NK-92 (cell line): ENCODE measurements around the gene USP22.
"Not testable (repeated sequence)": the region's sequence is repeated elsewhere in the genome, so short reads cannot be mapped to it uniquely, and the experiment has no call there.

ENCODE experiments used
- DNase-seq: peaks from one replicate; lab custom pipeline; 2025; ENCODE audit not compliant: unreplicated experiment; lab: John Stamatoyannopoulos, UW

Gene USP22

DNA sequence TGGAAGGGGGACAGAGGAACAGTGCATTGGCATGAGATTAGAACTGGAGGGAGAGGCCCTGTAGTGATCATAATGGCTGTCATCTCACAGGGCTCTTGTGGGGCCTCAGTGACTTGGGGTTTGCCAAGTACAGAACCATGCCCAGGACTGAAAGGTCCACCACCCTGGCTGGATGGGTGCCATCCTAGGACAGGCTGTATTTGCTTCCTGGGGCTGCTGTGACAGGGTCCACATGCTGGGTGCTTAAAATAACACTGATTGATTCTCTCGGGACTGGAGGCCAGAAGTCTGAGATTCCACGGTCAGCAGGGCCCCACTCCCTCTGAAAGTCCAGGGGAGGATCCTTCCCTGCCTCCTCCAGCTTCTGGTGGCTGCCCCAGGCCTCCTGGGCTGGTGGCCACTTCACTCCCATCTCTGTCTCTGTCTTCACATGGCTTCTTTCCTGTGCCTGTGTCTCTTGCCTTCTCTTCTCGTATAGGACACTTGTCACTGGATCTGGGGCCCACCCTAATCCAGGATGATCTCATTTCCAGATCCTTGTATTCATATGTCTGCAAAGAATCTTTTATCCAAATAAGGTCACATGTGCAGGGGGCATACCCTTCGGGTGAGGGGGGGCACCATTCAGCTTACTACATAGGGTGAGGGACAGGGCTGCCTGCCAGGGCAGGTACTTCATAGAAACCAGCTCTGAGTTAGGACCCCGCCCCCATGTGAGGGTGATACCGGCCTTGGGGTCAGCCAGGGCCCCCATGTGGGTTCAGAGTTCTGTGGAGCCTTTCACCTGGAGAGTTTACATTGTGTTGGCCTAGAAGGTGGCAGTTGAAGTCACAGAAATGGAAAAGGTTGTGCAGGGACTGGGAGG lies 52.6 kb downstream of the USP22 start:
- DNase-seq = no peak

DNA sequence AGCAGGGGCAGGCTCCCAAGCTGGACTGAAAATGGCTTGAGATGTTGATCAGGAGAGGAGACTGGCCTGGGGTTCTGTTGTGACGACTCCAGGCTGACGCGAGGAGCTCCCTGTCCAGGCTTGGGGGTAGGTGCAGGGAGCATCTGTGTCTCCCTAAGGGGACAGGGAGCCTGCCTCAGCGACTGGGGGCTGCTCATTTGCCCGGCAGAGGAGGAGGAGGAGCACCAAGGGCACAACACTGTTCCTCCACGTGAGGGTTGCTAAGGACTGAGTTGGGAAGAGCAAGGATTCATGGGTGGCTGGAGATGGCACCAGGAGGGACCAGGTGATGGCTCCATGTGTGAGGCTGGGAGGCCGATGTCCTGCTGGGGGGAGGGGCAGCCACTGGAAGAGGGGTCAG lies 53.3 kb downstream of the USP22 start:
- no peak for DNase-seq

DNA sequence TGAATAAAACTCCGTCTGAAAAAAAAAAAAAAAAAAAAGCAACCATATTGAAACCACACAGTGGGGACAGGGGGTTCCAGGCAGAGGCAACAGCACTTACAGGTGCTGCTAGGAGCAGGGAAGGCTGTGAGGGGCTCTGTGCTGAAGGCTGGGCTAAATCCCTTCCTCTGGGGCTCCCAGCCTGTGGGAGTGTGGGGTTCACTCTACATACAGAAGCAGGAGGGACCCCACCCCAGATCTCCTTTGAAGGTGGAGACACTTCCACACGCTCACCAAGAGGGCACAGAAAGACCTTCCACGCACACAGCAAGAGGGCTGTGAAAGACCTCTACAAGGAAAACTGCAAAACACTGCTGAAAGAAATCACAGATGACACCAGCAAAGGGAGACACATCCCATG lies 53.9 kb downstream of the USP22 start:
- no peak for DNase-seq

DNA sequence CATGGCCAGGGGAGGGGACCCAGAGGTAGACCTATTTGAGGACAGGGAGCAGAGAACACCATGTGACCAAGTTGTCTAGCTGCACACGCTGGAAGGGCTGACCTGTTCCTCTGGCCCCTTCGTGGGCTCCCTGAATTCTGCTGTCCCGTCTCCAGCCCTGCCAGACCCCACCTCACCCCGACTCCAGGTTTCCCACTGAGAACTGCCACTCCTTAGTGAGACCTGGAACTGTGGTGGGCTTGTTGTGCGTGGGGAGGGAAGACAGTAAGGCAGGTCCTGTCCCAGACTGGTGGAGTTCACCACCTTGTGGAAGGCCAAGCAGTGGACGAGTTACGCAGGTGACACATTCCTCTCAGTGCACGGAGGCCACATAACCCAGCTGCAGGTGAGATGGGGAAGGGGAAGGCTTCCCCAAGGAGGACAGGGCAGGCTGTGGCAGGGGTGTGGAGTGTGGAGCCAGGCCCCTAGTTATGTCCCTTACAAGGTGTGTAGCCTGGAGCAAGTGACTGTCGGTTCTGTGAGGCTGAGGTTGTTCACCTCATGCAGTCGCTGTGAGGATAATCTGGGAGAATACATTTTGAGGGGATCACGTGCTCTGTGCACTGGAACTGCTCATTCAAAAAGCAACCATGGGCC lies 54.7 kb downstream of the USP22 start:
- DNase-seq = no peak

DNA sequence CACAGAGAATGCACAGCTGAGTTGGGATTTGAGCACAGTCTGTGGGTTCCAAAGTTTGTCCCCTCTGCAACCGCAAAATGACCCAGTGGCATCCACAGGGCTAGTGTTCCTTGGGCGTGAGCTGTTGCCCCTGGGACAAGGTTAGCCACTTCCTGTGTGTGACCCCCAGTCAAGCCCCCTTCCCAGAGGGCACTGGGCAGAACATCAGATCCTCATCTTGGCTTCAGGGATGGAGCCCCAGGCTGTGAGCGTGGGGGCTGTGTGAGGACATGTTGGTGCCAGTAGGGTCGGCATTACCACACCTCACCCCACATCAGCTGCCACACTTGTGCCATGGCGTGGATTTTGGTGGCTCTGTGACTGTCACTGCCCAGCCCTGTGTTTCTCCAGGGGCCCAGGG lies 55.3 kb downstream of the USP22 start:
- DNase-seq = no peak

DNA sequence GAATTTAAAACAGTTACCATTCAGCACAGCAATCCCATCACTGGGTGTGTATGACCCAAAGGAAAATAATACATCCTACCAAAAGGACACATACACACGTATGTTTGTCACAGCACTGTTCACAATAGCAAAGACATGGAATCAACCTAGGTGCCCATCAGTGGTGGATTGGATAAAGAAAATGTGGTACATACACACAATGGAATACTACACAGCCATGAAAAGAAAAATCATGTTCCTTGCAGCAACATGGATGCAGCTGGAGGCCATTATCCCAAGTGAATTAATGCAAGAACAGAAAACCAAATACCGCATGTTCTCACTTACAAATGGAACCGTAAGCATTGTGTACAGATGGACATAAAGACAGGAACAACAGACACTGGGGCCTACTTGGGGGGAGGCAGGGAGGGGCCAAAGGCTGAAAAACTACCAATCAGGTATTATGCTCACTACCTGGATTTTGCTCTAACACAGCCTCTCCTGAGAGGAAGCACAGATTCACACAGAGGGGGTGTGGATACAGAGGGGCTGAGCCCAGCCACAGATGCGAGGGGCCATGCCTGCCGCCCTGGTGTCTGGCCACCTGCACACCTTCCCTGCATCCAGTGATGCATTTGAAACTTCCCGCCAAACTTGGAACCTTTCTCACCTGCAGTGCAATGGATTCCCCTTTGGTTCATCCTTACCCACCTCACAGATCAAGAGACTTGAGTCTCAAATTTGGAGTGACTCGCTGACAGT lies 55.9 kb downstream of the USP22 start:
- DNase-seq = no peak

DNA sequence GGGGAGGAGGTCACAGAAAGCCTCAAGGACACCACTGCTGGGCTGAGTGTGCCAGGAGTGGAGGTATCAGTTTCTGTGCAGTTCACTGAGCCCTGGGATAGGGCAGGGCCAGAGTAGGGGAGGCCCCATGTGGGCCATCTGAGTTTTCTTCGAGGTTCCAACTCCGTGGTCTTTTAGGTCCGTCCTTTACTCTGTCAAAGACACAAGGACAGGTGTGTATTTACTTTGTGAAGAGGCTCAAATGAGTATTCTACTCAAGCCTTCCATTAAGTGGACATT lies 59.5 kb downstream of the USP22 start:
- no peak for DNase-seq

DNA sequence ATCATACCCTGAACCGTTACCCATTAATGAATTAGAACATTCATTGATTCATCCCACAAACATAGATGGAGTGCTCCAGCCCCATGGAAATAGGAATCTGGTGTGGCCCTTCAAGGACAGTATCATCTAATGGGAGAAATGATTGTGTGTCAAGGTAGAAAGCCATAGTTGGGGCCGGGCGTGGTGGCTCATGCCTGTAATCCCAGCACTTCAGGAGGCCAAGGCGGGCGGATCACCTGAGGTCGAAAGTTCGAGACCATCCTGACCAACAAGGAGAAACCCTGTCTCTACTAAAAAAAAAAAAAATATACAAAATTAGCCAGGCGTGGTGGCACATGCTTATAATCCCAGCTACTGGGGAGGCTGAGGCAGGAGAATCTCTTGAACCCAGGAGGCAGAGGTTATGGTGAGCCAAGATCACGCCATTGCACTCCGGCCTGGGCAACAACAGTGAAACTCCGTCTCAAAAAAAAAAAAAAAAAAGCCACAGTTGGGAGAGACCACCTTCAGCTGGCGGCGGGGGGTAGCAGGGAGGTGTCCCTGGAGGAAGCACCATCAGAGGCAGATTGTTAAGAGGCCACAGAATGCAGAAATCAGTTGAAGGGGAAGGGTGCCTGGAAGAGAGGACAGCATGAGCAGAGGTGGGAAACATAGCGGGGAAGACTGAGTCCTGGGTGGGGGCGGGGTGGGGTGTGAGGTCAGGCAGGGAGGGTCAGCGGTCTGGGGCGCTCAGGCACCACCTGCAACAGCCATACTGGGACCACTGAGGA lies 60.0 kb downstream of the USP22 start:
- no peak for DNase-seq

DNA sequence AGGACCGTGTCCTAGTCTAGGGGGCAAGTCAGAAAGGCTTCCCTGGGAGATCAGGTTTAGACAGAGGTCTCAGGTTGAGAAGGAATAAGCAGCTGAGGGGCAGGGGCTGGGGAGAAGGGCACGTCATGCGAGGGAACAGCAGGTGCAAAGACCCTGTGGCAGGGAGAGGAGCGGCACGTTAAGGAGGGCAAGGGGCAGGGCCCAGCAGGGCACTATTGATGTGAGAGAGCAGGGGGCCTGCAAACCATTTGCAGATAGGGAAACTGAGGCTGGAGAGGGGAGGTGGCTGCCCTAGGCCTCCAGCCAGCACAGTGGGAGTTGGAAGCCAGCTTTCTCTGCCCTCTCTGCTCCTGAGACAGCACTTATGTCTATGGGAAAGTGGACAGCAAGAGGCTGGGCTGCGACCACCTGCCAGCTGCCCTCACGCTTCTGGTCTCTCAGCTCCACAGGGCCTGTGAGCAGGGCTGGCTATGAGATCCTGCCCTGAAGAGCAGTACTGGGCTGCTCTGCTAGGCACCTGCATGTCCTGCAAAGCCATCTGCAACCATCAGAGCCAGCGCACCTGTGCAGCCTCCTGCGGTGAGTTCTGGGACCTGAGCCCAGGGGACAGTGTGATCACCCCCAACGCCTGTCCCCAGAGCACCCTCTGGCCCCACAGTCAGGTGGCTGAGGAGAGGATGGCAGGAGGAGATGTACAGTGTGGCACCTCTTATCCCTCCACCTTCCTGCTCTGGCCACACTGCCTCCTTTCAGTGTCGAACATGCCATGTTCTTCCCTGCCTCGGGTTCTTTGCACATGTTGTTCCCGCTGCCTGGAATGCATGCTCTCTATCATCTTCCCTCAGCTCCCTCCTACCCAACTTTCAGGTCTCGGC lies 61.5 kb downstream of the USP22 start:
- DNase-seq = no peak

DNA sequence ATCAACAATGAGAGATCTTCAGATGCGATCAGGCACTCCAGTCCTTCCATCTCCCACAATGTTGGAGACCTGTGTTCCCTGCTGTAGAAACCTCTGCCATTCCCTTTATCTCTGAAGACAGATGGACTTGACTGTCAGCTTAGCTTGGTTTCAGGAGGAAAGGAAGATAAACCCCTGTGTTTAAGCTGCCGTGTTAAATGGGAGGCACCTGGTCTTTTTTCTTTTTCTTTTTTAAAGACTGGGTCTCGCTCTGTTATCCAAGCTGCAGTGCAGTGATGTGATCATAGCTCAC lies 63.1 kb downstream of the USP22 start:
- no peak for DNase-seq

DNA sequence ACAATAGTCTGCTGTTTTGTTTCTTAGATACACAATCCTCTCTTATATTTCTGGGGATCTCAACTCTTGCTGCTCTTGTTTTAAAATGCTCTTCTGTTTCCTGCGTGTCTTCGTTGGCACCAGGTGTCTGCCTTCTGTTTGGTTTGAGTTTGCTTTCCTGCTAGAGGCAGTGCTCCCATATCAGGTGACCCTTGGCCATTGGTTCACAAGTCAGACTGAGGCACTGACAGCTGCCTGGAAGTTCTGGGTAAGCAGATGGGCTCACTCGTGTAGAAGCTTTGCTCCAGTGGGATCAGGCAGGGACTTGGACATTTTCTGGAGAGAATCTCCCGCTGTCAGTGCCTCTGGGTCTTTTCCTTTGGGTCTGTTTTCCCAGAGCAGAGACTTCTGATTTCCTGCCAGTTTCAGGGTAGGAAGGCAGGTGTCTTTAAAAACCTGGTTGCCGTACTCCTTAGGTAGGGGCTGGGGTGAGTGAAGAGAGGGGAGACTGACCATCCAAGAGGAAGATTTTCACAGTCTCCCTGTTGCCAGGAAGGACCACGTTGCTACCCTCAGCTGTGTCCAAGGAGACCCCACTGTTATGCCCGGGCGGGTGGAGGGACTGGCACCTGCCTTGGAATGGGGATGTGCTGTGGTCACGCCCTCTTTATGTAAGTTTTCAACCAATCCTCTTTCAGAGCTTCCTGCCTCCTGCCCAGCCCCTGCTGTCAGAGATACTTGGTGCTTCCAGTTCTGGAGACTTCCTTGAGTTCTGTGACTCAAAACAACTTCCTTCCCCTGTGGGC lies 63.6 kb downstream of the USP22 start:
- not testable (repeated sequence) for DNase-seq

DNA sequence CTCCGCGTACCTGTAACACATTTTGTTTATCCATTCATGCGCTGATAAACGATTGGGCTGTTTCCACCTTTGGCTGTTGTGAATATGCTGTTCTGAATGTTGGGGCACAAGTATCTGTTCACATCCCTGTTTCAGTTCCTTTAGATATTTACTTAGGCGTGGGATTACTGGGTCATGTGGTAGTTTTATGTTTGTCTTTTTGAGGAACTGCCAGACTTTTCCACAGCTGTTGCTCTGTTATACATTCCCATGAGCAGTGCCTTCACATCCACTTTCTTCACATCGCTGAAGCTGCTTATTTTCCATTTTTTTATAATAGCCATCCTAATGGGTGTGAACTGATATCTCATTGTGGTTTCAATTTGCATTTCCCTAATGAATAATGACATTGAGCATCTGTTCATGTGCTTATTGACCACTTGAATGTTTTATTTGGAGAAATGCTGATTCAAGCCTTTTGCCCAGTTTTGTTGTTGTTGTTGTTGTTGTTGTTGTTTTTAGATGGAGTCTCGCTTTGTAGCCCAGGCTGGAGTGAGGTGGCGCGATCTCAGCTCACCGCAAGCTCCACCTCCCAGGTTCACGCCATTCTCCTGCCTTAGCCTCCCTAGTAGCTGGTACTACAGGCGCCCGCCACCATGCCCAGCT lies 65.1 kb downstream of the USP22 start:
- not testable (repeated sequence) for DNase-seq

DNA sequence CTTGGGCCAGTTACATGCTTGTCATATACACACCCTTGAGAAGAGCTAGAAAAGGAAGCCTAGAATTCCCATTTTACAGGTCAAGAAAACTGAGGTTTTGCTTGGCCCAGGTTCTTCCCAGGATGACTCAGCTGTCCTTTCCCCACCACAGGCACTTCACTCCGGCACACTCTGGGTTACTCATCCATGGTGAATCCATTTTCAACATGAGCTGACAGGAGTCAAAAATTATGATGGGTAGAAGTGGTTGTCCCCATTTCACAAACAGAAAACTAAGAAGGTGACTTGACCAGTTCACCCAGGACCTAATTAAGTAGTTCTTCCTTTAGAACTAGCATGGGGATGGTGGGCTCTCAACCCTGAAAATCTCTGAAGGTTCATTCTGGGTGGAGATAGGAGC lies 67.2 kb downstream of the USP22 start:
- no peak for DNase-seq

DNA sequence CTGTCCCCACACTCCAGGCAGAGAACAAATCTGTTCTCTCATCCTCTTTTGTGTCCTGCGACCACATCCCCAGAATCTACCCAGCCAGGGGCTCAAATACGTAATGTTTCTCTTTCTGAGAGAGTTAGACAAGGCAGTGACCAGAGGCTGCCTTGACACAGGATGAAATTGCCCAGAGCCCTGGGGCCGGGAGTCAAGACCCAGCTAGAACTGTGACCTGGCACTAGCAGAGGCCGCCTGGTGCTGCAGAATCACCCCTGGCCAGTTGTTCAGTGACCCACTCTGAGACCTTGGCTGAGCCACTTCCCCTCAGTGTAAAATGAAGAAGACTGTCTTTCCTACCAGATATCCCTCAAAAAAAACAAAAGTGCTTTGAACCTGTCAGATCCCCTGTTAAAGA lies 72.5 kb downstream of the USP22 start:
- no peak for DNase-seq

DNA sequence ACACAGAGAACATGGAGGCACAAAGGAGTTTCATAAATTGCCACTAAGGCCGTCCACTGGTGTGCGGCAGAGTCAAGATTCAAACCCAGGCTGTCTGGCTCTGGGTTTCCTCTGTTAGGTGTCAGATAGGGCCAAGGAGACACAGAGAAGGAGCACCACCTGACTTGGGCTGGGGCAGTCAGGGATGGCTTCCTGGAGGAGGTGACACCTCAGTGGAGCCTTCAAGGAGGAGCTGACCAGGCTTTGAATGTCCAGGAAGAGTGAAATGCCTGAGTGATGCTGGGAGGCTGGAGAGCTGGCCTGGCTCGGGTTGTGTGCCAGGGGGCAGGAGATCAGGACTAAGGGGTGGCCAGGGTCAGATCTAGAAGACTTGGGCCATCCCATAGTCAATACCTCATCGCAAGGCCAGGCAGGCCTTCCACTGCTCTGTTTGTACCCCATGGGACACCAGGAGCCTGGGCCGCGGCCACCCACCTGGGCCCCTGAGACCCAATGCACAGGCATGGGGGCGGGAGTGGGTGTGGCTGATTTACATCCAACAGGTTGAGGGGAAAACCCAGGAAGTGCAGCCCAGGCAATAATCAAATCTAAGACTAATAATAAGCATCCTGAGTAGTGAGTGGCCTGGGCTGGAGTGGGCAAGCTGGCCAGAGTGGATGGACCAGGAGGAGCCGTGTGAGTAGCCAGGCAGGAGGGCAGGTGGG lies 73.7 kb downstream of the USP22 start:
- DNase-seq = no peak

DNA sequence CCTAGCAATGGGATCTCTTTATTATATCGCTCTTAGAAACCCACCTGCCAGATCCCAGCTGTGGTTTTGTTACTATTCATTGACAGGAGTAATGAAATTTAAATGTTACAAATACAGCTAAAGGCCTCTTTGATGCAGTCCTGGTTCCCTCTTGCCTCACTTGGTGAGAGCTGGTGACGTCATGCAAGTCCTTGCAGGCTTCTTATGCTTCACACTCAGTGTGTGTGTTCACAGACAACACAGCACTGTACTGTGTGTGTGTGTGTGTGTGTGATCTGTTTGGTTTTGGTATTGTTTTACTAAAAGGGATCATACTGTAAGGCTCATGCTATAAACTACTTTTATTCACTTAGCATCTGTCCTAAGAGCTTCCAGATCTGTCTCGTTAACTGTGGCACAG lies 75.0 kb downstream of the USP22 start:
- no peak for DNase-seq

DNA sequence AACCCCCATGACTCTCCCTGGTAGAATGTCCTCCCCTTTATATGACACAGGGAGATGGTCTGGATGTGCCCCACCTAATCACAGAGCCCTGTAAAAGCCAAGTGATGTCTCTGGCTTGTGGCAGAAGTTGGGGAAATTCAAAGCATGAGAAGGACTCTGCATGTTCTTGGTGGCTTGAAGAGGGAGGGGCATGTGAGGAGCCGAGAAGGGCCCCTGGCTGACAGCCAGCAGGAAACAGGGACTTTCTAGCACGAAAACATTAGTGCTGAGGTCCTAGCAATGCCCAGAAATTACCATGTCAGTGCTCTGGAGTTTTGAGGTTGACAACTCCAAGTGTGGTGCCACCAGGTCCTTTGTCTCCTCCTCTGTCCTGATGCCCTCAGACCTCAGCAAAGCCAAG lies 75.9 kb downstream of the USP22 start:
- no peak for DNase-seq

DNA sequence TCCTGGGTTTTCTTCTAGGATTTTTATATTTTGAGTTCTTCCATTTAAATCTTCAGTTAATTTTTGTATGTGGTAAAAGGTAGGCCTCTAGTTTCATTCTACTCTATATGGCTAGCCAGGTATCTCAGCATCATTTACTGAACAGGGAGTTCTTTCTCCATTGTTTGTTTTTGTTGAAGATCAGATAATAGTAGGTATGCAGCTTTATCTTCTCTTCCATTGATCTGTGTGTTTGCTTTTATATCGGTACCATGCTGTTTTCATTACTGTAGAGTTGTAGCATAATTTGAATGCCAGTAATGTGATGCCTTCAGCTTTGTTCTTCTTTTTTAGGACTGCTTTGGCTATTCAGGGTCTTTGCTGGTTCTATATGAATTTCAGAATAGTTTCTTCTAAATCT lies 77.3 kb downstream of the USP22 start:
- no peak for DNase-seq

DNA sequence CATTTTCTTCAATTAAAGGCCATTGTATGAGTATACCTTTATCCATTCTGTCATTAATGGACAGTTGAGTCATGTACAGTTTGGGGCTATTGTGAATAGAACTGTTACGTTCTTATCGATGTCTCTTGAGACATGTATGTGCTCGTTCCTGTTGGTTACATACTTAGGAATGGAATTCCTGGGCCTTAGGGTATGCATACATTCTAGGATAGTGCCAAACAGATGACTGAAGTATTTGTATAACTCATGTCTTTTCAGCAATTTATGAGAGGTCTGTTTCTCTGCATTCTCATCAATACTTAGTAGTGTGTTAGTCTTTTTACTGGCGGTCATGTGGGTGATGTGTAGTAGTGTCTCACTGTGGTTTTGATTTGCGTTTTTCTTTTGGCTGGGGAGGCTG lies 81.2 kb downstream of the USP22 start:
- no peak for DNase-seq
